Pulmonary artery endothelial cell (primary cell): ENCODE data around the gene ATP2A2. TPM values are rescaled to one million over a fixed set of nuclear protein-coding genes. Genes with fewer than 3 reads are reported as not detected.
A peak's percentile ranks its signal among the peaks of the same experiment; 100 is the strongest.
"Not testable (repeated sequence)": the region's sequence is repeated elsewhere in the genome, so short reads cannot be mapped to it uniquely, and the experiment has no call there.

Experiments used
- DNase-seq: peaks from one replicate; pipeline ENCODE4 v3.0.0-alpha.2; 2011; ENCODE audit warnings: low read depth, low spot score
- total RNA-seq: library from RNA; depleted of rRNA; stranded (reverse); fragments of >200 nt; gene quantifications from 2 replicates; pipeline ENCODE4 v1.2.3, GENCODE V29; 2014

The ATP2A2 gene
- total RNA-seq, 1 donor from 2014 or later, result 117 TPM

GRCh38 chr12:110289711-110290078 lies 8.6 kb downstream of the ATP2A2 start:
- no peak for DNase-seq

GRCh38 chr12:110301065-110301806 lies 20.2 kb downstream of the ATP2A2 start:
- DNase-seq, result no peak

- DNase-seq, result no peak
These were observed 23.1 kb downstream of the ATP2A2 start for GRCh38 chr12:110304061-110304551.

- DNase-seq, result no peak
These were observed 26.3 kb downstream of the ATP2A2 start for GRCh38 chr12:110307372-110307771.

- DNase-seq, result no peak
These were observed 29.7 kb downstream of the ATP2A2 start for GRCh38 chr12:110310763-110311162.

GRCh38 chr12:110311903-110312302 lies 30.9 kb downstream of the ATP2A2 start:
- no peak for DNase-seq

GRCh38 chr12:110312581-110313360 lies 31.7 kb downstream of the ATP2A2 start:
- peak; percentile 68 for DNase-seq

- DNase-seq, result no peak
These were observed 33.3 kb downstream of the ATP2A2 start for GRCh38 chr12:110314308-110314707.

GRCh38 chr12:110316861-110317260 lies 35.8 kb downstream of the ATP2A2 start:
- no peak for DNase-seq

- peak; percentile 45 for DNase-seq
These were observed 36.9 kb downstream of the ATP2A2 start for GRCh38 chr12:110317911-110318310.

GRCh38 chr12:110320550-110320949 lies 39.5 kb downstream of the ATP2A2 start:
- no peak for DNase-seq

GRCh38 chr12:110329710-110330109 lies 48.7 kb downstream of the ATP2A2 start:
- DNase-seq, result no peak

- no peak for DNase-seq
These were observed 49.1 kb downstream of the ATP2A2 start for GRCh38 chr12:110330124-110330523.

GRCh38 chr12:110330544-110330943 lies 49.5 kb downstream of the ATP2A2 start:
- DNase-seq, result no peak

GRCh38 chr12:110333201-110333600 lies 52.2 kb downstream of the ATP2A2 start:
- DNase-seq, result no peak

- no peak for DNase-seq
These were observed 54.5 kb downstream of the ATP2A2 start for GRCh38 chr12:110335481-110336045.

GRCh38 chr12:110337912-110338710 lies 57.1 kb downstream of the ATP2A2 start:
- no peak for DNase-seq

- DNase-seq, result no peak
These were observed 57.7 kb downstream of the ATP2A2 start for GRCh38 chr12:110338754-110339153.

- no peak for DNase-seq
These were observed 58.3 kb downstream of the ATP2A2 start for GRCh38 chr12:110339184-110339952.

- DNase-seq, result not testable (repeated sequence)
These were observed 59.2 kb downstream of the ATP2A2 start for GRCh38 chr12:110340261-110340660.

GRCh38 chr12:110340706-110341105 lies 59.7 kb downstream of the ATP2A2 start:
- DNase-seq, result no peak
